Esophagus muscularis mucosa (tissue), 4 donors: Measurements from ENCODE around the gene PRPH. TPM values are rescaled to one million over a fixed set of nuclear protein-coding genes. Genes with fewer than 3 reads are reported as not detected.
A peak's percentile ranks its signal among the peaks of the same experiment; 100 is the strongest.

Experiments used
- DNase-seq: peaks from one replicate; pipeline ENCODE4 v3.0.0-alpha.2; 2017; ENCODE audit errors: extremely low spot score
- H3K27ac ChIP-seq, 4 donors: fragments of 200-600 bp; sonication (generic); replicated peaks in 1 of 4; 1 replicate in 3 of 4; 2 replicates in 1 of 4; pipeline ENCODE4 v1.5.1; 2016 to 2019; ENCODE audit warnings: mild to moderate bottlenecking in 1 of 4
- H3K27me3 ChIP-seq, 4 donors: fragments of 200-600 bp; sonication (generic); one replicate each; pipeline versions ENCODE4 v1.5.1 to v1.6.0; 2016 to 2019
- H3K36me3 ChIP-seq, 4 donors: fragments of 200-600 bp; sonication (generic); one replicate each; pipeline ENCODE4 v1.5.1; 2016 to 2019
- H3K4me1 ChIP-seq, 4 donors: fragments of 200-600 bp; sonication (generic); one replicate each; pipeline ENCODE4 v1.5.1; 2016 to 2019
- H3K4me3 ChIP-seq, 4 donors: fragments of 200-600 bp; sonication (generic); 1 replicate in 2 of 4; 2 replicates in 2 of 4; pipeline ENCODE4 v1.5.1; 2016 to 2019; ENCODE audit warnings: mild to moderate bottlenecking in 4 of 4, moderate library complexity in 1 of 4
- H3K9me3 ChIP-seq, 4 donors: fragments of 200-600 bp; sonication (generic); 1 replicate in 3 of 4; 2 replicates in 1 of 4; pipeline ENCODE4 v1.5.1; 2016 to 2019
- EP300 ChIP-seq: sonication (generic); formaldehyde crosslinking; IDR thresholded peaks from one replicate; pipeline ENCODE4 v1.6.1; 2017; ENCODE audit warnings: antibody characterized with exemption
- POLR2A ChIP-seq: fragments of 450-650 bp; IDR thresholded peaks from one replicate; pipeline ENCODE4 v1.6.1; 2017; ENCODE audit warnings: antibody characterized with exemption, moderate library complexity, mild to moderate bottlenecking, low read depth
- POLR2AphosphoS5 ChIP-seq, 2 donors: sonication (generic); formaldehyde crosslinking; IDR thresholded peaks; one replicate each; pipeline ENCODE4 v1.6.1; 2017; ENCODE audit warnings: antibody characterized with exemption in 2 of 2
- WGBS: methylation state at CpG from one replicate; pipeline ENCODE4 v1.1.5; 2018; 5-methylcytosine and 5-hydroxymethylcytosine counted together
- intact Hi-C: fragments of 100-400 bp; cut with DNase I; formaldehyde crosslinking; loops from one replicate; pipeline ENCODE4 v1.15.1; 2023
- total RNA-seq, 4 donors: library from RNA; depleted of rRNA; stranded (reverse); fragments of >200 nt; gene quantifications; one replicate each; pipeline versions ENCODE4 v1.1.0 to v1.2.1, GENCODE V29; 2016
- TF ChIP-seq, protein P1 (sequence below), 3 experiments: fragments of 200-600 bp in 2 of 3; fragments of 450-650 bp in 1 of 3; sonication (generic) in 2 of 3; IDR thresholded peaks; one replicate each; pipeline ENCODE4 v1.5.1; 2017 to 2019; ENCODE audit warnings: antibody characterized with exemption in 3 of 3, mild to moderate bottlenecking in 2 of 3, moderate library complexity in 1 of 3

The PRPH gene
- total RNA-seq, 4 donors from 2014 or later = 9.9 to 24.5 (median 10.4) TPM

DNA sequence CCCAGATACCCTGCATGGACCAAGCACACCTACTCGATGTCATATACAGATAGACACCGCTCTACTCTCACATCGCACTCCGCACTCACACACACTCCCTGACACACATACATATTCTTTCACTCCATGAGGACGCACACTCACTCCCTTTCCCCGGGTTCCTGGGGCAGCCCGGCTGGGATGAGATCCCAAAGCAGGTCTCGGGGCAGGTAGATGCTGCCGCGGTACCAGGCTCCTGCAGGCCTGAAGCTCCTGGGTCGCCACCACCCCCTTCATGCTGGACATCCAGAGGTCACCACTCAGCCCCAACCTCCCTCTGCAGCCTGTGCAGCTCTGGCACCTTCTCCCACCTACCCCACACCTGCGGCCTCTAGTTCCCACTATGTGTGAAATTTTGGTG, 39.7 kb downstream of the PRPH start:
- intact Hi-C loops = no loop called here
- H3K36me3 ChIP-seq = no peaks in the 10 kb centered on the region
- H3K4me1 ChIP-seq = peaks cover 7 to 46% (median 30%) of the 10 kb centered on the region in 4 donors
- peaks cover 10 to 99% (median 46%) of the 10 kb centered on the region in 4 donors for H3K27me3 ChIP-seq
- no peaks in the 10 kb centered on the region for H3K9me3 ChIP-seq
- WGBS = 60% methylated on average over 9 of the region's 12 CpGs
- peak; percentile 75 for DNase-seq
- H3K4me3 ChIP-seq = no peak overlapping the region
- no peak for TF ChIP-seq POLR2A
- TF ChIP-seq POLR2AphosphoS5 (IDR thresholded peaks at IDR 0.05) = no peak
- no peak overlapping the region for H3K27ac ChIP-seq

DNA sequence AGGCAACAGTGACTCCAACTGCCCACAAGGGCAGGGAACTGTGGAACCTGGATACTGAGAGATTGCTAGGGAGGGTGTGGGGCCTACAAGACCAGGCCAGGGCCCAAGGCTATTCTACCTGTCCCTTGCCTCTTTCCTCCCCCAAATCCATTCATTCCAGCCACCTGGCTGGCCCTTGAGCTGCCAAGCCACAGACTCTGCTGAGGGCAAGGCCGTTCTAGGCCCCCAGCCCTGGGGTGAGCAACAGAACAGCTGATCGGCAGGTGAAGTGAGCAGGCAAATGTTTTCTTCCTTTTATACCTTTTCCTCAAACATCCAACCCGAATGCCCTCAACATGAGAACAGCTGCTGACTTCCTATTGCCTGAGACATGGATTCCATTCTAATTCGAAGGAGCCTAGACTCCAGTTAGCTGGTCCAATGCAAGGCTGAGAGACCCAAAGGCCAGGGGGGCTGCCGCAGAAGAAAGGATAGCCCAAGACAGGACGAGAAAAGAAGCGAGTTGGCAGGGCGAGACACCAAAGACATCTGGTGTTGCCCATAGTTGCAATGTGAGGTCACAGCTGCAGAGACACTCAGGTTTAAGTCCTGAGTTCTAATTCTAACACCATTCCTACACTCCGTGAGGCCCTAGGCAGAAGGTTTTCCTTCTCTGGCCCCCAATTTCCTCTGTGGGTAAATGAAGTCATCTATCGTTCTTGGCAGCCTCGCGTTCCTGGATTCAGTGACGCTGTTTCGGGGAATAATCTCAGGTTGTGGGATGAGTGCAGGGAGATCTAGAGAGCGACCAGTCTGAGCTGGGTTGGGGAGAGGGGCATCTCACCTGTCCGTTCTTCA, 40.4 kb downstream of the PRPH start:
- Histone ChIP-seq H3K4me1 (peaks cover 7 to 46% (median 30%) of the 10 kb centered on the region in 4 donors), H3K9me3 (no peaks in the 10 kb centered on the region), H3K27me3 (peaks cover 10 to 96% (median 46%) of the 10 kb centered on the region in 4 donors), H3K36me3 (no peaks in the 10 kb centered on the region), H3K4me3 (no peak overlapping the region), H3K27ac (no peak overlapping the region)
- peak; percentile 81 for DNase-seq
- TF ChIP-seq POLR2AphosphoS5 (IDR thresholded peaks at IDR 0.05) = no peak
- TF ChIP-seq POLR2A = no peak
- no peak for TF ChIP-seq EP300
- intact Hi-C loops = no loop called here
- WGBS = 79% methylated on average over 16 of the region's 16 CpGs

DNA sequence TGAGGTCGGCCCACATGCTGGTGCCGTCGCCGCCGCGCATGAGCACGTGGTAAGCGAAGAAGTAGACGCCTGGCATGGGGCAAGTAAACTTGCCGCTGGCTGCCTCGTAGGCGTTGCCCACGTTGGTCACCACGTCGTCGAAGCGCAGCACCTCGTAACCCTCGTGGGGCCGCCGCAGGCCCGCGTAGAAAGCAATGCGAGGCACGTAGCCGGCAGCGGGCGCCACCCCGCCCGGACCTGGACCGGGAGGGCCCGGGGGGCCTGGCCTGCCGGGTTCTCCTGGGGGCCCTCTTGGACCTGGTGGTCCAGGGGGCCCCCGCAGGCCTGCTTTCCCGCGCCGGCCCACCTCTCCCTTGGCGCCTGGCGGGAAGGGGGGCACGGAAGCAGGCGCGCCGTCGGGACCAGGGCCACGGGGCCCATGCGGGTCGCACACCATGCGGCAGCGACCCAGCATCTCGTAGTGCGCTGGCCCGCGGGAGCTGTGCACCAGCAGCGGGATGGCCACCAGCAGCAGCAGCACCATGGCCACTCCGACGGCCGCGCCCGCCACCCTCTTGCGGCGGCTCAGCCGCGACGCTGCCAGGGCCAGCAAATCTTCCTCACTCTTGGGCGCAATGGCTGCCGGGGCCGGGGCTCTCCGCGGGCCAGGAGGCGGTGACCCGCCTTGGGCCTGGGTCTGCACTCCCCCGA, 41.2 kb downstream of the PRPH start:
- H3K27ac ChIP-seq = no peak overlapping the region
- H3K27me3 ChIP-seq = peaks cover 10 to 89% (median 44%) of the 10 kb centered on the region in 4 donors
- DNase-seq = no peak
- peaks cover 7 to 46% (median 30%) of the 10 kb centered on the region in 4 donors for H3K4me1 ChIP-seq
- no peaks in the 10 kb centered on the region for H3K36me3 ChIP-seq
- peak overlapping the region in 2 of 4 donors; percentile 40 to 43 for H3K4me3 ChIP-seq
- 46% methylated on average over 11 of the region's 72 CpGs for WGBS
- H3K9me3 ChIP-seq = no peaks in the 10 kb centered on the region
- no peak for TF ChIP-seq POLR2AphosphoS5 (IDR thresholded peaks at IDR 0.05)
- TF ChIP-seq, protein P1, sequence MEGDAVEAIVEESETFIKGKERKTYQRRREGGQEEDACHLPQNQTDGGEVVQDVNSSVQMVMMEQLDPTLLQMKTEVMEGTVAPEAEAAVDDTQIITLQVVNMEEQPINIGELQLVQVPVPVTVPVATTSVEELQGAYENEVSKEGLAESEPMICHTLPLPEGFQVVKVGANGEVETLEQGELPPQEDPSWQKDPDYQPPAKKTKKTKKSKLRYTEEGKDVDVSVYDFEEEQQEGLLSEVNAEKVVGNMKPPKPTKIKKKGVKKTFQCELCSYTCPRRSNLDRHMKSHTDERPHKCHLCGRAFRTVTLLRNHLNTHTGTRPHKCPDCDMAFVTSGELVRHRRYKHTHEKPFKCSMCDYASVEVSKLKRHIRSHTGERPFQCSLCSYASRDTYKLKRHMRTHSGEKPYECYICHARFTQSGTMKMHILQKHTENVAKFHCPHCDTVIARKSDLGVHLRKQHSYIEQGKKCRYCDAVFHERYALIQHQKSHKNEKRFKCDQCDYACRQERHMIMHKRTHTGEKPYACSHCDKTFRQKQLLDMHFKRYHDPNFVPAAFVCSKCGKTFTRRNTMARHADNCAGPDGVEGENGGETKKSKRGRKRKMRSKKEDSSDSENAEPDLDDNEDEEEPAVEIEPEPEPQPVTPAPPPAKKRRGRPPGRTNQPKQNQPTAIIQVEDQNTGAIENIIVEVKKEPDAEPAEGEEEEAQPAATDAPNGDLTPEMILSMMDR (IDR thresholded peaks at IDR 0.05) = no peak
- TF ChIP-seq EP300 = no peak
- no peak for TF ChIP-seq POLR2A
- intact Hi-C loops = no loop called here

DNA sequence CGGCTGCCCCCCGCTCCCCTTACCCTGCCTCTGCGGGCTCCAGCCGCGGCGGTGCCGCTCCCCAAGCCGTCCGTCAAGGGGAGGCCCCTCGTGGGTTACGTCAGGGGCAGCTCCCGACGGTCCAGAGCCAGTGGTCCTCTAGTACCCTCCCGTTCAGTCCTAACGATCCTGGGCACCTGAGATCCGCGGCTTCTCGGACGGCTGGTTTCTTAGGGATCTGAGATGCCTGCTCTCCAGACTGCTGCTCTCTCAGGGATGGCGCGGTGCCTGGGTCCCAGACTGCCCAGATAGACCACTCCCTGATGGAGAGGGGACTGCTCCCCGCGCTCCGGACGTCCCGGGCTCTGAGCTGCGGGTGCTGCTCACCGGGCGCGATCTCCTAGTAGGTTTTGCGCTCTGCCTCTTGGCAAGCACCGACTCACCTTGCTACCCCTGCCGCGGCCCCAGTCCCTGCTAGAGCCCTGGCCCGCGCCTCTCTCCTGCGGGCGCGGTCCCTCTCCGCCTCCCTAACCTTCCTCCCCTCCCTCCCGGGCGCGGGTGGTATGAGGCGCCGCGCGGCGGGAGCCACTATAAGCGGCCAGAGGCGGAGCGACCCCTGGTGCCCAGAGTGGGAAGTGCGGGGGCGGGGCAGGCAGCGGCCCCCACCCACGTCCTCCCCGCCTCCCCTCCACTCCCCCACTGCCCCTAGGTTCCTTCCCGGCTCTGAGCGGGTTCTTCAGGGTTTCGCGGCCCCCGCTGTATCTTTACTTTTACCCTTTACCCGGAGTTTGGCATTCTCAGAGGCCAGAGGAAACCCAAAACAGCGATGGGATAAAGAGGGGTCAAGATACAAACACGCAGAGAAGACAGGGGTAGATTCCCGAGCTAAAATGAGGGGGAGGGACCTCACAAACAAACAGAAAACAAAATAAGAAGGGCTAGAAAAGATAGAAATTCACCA, 42.0 kb downstream of the PRPH start, which contains the start of gene C1QL4:
TSS of gene C1QL4 (minus strand) at position 544 of the 940 bp plus-strand sequence. CDS start 711 bp downstream, outside the sequence.
- H3K27me3 ChIP-seq = peaks cover 10 to 89% (median 44%) of the 10 kb centered on the region in 4 donors
- 2% methylated on average over 28 of the region's 65 CpGs for WGBS
- H3K4me3 ChIP-seq = peak within 1 kb of the TSS; percentile 40 to 52 (median 42)
- H3K9me3 ChIP-seq = no peaks in the 10 kb centered on the region
- no peak within 1 kb of the TSS for H3K27ac ChIP-seq
- peaks cover 1 to 42% (median 27%) of the 10 kb centered on the region in 4 donors for H3K4me1 ChIP-seq
- TF ChIP-seq, protein P1 (IDR thresholded peaks at IDR 0.05) = peak in 2 of 3 experiments; percentile 79 to 94
- TF ChIP-seq POLR2AphosphoS5 (IDR thresholded peaks at IDR 0.05) (peak in 1 of 2 donors; percentile 46), POLR2A (no peak), EP300 (no peak)
- peak; percentile 93 for DNase-seq
- intact Hi-C loops = no loop called here
- no peaks in the 10 kb centered on the region for H3K36me3 ChIP-seq

DNA sequence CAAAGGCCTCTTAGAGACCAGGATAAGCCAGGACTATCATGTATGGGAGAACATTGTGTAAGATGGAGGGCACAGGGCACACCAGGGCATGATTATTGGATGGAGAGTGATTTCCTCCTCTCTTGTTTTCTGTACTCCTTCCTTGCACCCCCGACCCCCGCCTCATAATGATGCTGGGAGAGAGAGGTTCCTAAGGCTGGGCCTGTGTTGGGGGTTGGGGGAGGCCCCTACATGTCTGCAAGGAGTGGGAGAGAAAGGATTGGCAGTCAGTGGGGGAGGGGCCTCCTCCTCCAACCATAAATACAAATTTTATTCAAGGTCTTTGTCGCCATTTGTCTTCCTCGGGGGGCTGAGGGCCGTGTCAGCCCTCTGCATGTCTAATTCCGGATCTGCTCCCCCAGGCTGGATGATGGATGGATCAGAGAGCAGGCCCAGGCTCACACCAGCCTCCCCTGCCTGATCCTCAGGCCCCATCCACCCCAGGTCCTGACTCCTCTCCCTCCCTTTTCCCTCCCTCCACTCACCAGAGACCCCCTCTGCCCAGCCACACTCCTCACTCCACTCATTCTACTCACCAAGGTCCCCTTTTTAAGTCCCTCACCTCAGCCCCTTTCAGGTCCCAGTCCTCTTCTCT, 44.0 kb downstream of the PRPH start:
- no peaks in the 10 kb centered on the region for H3K9me3 ChIP-seq
- intact Hi-C loops = no loop called here
- H3K27me3 ChIP-seq = peaks cover 10 to 89% (median 40%) of the 10 kb centered on the region in 4 donors
- no peaks in the 10 kb centered on the region for H3K36me3 ChIP-seq
- WGBS = 70% methylated on average over 6 of the region's 6 CpGs
- peaks cover 19 to 49% (median 39%) of the 10 kb centered on the region in 4 donors for H3K4me1 ChIP-seq
- no peak overlapping the region for H3K27ac ChIP-seq
- TF ChIP-seq, protein P1 (IDR thresholded peaks at IDR 0.05) = no peak
- no peak for TF ChIP-seq EP300
- no peak for TF ChIP-seq POLR2AphosphoS5 (IDR thresholded peaks at IDR 0.05)
- TF ChIP-seq POLR2A = no peak
- no peak overlapping the region for H3K4me3 ChIP-seq
- no peak for DNase-seq
